ENCODE measurements around the gene HDGFL2.

HDGFL2 gene

GRCh38 chr19:4472174-4472974 is at the start of gene HDGFL2:
Gene HDGFL2 (plus strand): TSS chr19:4472297. CDS start chr19:4472351, 54 bp downstream.
- DNase-seq (ENCODE audit: low read depth) = no peak

DNA sequence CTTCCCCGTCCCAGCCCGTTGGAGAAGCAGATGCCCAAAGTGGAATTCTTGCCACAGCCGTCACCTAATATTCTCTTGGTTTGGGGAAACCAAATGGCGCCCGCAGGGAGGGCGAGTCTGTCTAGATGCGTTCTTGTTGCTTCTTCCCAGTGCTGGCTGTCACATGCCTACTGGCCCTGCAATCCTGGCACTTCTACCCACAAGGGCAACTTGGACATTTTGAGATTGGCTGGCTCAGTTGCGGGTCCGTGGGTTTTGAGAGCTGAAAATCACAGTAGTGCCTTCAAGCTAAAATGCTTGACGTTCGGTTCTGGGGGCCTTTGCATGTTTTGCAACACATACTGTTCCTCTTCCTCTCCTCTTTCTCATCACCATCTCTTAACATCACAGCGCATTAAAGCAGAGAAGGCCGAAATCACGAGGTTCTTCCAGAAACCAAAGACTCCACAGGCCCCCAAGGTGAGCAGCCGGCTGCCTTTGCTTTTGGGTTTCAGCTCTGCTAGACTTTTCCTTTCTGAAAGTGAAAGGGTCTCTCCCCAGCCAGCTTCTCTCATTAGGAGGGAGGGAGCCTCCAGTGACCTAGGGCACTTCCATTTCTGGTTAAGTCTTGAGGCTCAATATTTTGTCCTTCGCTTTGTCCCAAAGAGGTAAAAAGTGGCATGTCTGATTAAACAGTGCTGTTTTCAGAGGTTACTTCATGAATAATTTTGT is 48.5 kb upstream of the HDGFL2 start:
- no peak for DNase-seq (ENCODE audit: low read depth)

GRCh38 chr19:4425537-4425936 is 46.6 kb upstream of the HDGFL2 start:
- peak; percentile 57 for DNase-seq (ENCODE audit: low read depth)

GRCh38 chr19:4428326-4428975 is 43.6 kb upstream of the HDGFL2 start:
- DNase-seq (ENCODE audit: low read depth) = no peak

DNA sequence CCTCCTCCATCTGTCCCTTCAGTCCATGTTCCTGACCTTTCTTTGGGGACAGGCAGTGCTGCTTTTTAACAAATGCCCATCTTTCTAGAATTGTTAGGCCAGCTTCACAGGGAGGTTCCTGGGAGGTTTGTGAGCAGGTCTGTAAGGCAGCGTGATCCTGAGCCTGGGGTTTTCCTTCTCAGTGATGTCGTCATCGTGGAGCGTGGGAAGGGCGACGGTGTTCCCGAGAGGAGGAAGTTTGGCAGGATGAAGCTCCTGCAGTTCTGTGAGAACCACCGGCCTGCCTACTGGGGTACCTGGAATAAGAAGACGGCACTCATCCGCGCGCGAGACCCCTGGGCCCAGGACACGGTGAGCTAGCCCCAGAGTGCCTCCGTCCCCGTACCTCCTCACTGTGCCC is 42.8 kb upstream of the HDGFL2 start:
- no peak for DNase-seq (ENCODE audit: low read depth)

DNA sequence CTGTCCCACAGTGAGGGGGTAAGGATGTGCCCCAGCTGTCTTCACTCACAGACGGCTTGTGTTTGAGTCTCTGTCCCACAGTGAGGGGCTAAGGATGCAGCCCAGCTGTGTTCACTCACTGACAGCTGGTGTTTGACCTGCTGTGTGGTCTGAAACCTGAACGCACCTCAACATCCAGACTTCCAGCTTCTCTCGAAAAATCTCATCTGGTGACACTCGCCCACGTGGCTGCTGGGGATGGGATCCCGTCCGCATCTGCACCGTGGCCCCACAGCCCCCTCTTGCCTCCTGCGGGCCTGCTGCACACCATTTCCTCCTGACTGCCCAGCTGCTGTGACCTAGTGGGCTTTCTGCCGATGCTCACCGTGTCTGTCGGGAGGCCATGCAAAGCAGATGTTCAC is 42.3 kb upstream of the HDGFL2 start:
- no peak for DNase-seq (ENCODE audit: low read depth)

- no peak for DNase-seq (ENCODE audit: low read depth)
Observed at GRCh38 chr19:4430760-4431159, 41.3 kb upstream of the HDGFL2 start.

GRCh38 chr19:4431296-4431695 is 40.8 kb upstream of the HDGFL2 start:
- DNase-seq (ENCODE audit: low read depth) = no peak

DNA sequence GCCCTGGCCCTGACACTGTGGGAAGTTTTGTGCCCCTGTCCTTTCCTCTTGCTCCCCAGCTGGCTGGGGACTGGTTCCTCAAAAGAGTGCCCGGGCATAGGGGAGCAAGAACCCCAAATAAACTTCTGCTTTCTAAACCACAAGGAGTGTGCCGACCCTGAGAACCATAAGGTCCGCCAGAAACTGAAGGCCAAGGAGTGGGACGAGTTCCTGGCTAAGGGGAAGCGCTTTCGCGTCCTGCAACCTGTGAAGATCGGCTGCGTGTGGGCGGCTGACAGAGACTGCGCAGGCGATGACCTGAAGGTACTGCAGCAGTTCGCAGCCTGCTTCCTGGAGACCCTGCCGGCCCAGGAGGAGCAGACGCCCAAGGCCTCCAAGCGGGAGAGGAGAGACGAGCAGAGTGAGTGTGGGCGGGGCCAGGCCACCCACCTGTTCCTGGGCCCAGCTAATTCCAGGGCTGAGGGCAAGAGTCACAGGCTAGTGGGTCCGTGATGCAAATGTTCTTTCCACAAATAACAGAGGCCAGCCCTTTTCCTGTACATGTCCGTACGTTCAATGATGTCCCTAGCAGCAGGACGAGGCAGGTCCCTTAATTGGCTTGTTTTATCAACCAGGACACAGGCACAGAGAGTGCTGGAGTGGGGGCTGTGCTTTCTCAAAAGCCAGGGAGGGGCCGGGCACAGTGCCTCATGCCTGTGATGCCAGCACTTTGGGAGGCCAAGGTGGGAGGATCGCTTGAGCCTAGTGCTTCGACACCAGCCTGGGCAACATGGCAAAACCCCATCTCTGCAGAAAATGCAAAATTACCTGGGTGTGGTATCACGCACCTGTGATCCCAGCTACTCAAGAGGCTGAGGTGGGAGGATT is 40.1 kb upstream of the HDGFL2 start:
- DNase-seq (ENCODE audit: low read depth) = no peak

GRCh38 chr19:4432918-4433506 is 39.1 kb upstream of the HDGFL2 start:
- no peak for DNase-seq (ENCODE audit: low read depth)

DNA sequence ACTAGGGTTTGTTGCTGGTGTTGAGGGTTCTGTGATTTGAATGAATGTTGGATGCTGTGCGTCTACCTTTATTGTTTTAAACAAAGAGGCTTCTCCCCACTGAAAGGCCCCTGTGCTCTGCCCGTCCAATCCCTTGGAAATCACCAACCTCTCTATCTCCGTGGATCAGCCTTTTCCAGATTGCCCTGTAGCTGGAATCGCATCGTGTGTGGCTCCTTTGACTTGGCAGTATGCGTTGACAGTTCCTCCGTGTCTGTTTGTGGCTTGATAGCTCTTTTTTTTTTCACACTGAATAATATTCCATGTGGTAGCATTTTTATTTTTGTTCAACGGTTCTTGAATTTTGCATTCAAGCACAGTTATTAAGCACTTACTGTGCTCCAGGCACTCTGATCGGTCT is 37.7 kb upstream of the HDGFL2 start:
- no peak for DNase-seq (ENCODE audit: low read depth)

DNA sequence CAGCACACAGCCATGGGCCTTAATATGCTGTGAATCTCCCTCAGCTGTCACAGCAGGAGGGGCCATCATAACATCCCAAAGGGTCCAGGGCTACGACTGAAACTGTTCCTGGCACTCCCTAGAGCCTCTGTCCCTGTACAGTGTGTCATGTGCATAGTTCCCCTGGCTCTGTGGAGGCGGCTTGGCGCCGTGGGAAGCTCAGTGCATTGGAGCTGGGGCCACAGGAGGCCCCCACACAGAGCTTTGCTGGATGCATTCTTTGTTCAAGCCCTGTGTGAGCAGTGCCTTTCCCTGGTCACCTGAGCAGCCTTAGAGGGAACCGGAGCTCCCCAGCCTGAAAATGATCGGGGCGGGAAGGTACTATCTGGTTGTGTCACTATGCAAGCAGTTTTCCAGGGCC is 35.9 kb upstream of the HDGFL2 start:
- DNase-seq (ENCODE audit: low read depth) = no peak

DNA sequence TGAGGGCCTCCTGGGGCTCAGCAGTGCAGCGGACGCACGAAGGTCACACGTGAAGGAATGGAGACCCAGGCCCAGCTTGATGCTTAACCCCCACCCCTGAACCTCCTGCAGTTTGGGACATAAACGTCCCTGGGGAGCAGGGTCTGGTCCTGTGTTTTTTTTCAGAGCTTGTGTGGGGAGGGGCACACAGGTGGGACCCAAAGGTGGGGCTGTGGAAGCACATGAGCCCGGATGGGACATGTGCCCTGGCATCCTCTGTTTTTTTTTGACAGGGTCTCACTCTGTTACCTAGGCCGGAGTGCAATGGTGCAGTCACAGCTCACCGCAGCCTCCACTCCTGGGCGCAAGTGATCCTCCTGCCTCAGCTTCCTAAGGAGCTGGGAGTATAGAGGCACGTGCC is 35.0 kb upstream of the HDGFL2 start:
- DNase-seq (ENCODE audit: low read depth) = no peak

GRCh38 chr19:4439243-4439642 is 32.9 kb upstream of the HDGFL2 start:
- DNase-seq (ENCODE audit: low read depth) = no peak

GRCh38 chr19:4441994-4442818 is 29.9 kb upstream of the HDGFL2 start:
- DNase-seq (ENCODE audit: low read depth) = no peak

DNA sequence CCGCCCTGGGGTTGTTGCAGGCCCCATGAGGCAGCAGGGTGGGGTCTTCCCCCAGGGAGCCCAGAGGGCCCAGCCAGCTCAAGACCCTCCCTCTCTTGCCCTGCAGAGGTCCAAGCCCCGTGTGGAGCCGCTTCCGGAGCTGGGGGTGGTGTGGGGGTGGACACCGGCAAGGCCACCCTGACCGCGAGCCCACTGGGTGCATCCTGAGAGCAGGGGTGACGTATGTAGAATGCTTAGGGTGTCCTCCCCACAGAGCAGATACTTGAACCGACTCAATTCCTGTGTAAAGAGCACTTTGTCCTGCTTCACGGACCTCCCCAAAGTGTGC is 29.3 kb upstream of the HDGFL2 start:
- no peak for DNase-seq (ENCODE audit: low read depth)

DNA sequence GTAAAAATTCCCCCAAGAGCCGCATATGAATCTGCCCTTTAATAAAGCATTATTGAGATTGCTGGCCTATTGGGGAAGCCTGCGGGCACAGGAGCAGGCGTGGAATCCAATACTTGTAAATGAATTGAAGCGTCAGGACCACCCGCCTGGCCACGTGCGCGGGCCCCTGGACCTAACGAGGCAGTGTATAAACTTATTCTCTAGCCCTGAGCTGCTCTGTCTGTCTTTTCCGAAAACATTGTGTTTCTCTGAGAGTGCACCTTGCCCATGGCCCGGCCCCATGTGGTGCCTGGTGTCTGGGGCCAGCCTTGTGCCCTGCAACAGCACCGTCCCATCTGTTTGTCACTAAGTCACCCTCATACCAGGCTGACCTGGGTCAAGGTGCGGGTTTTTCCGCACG is 28.9 kb upstream of the HDGFL2 start:
- DNase-seq (ENCODE audit: low read depth) = no peak

GRCh38 chr19:4443966-4444764 is 27.9 kb upstream of the HDGFL2 start:
- no peak for DNase-seq (ENCODE audit: low read depth)

DNA sequence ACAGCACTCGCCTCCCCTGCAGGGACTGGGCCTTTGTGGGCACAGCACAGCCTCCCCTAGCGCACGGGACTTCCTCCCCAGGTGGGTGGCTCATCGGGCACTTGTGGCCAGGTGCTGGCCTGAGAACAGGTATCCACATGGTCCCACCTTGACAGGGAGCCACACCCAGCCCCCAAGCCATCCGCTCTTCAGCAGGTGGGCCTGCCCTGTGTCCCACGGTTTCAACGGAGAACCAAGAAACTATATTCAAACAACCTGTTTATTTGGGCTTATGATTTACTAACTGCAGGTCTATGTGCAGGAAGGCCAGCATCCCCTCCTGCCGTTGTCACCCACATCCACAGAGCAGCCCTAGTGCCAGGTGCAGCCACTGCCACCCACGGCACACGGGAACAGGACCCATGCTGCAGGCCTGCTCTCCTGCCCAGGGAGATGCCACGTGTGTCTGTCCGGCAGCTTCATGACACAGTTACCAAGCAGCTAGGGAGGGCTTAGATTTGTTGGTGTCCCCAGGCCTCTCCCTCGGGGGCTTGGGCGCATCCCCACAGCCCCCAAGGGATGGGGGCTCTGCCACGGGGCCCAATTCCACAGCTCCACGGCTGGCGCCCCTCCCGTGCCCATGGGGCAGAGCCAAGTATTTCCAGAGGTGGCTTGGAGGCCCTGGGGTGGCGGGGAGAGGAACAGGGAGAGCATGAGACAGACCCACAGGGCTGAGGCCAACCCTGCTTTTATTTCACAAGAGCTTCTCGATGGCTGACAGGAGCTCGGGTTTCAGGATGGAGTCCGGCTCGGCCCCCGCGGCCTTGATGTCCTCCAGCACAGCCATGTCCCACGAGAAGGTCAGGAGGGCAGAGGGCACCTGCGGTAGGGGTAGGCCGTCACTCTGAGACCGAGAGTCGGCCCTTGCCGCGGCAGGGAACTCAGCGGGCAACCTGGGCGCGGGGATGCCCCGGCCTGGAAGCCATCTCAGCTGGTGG is 27.0 kb upstream of the HDGFL2 start:
- no peak for DNase-seq (ENCODE audit: low read depth)
